Anterior cingulate cortex (tissue), 58 donors: ENCODE data around the gene SLC25A19.

Source experiments
- DNase-seq, 58 donors: peaks; one replicate each; lab custom pipeline; 2025; lab: John Stamatoyannopoulos, UW

The SLC25A19 gene

DNA sequence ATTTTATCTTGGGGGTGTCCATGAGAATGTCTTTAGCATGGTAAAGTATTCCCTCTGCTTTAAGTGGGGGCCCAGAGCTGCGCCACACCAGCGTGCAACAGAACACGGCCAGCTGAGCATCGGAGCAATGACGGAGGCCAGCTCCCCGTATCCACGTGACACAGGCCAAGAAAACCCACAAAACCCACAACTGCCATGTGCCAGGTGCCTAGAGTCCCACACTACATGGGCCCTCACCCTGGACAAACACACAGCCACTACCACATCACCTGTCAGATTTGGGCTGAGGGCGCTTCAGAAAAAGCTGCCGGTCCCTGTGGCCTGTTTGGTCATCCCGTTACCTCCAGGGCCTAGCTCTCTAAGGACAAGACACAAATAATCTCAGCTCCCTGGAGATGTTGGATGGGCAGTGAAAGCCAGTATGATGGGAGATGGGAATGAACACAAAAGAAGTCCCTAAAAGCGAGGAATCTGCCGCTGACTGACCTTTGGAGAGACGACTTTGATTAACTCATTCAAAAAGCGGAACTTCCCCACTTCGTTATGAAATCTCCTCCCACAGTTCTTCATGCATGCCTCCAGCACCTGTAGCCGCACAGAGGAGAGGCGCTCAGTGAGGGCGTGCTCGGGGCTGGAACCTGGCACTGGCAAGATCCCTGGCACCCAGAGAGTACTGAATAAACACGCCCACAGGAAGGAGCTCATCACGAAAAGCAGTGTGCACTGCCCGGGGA is 44.9 kb downstream of the SLC25A19 start:
- DNase-seq: peak in 1 of 58 donors; percentile 8

GRCh38 chr17:75242461-75243042 is 46.7 kb downstream of the SLC25A19 start:
- DNase-seq: no peak

- DNase-seq: no peak
These were observed 47.2 kb downstream of the SLC25A19 start for GRCh38 chr17:75241996-75242460.

DNA sequence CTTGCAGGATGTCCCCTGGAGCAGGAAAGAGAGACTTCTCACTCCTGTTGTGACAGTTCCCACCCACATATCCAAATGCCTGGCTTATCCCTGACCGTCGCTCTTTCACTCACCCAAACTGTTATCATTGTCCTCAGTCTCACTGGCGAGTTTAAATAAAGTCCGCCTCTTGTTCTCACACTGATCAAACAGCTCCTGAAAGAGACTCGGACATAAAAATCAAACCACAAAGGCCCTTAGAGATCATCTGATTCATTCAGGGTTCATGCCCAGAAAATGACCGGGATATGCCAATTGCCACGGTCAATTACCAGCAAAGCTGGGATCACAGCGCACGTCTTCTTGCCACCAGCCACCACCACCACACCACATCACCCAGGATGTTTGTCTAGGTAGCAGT is 47.7 kb downstream of the SLC25A19 start:
- no peak for DNase-seq

GRCh38 chr17:75241143-75241430 is 48.1 kb downstream of the SLC25A19 start:
- no peak for DNase-seq

GRCh38 chr17:75240394-75241142 is 48.7 kb downstream of the SLC25A19 start:
- peak in 20 of 58 donors; percentile 15 to 63 (median 32) for DNase-seq

DNA sequence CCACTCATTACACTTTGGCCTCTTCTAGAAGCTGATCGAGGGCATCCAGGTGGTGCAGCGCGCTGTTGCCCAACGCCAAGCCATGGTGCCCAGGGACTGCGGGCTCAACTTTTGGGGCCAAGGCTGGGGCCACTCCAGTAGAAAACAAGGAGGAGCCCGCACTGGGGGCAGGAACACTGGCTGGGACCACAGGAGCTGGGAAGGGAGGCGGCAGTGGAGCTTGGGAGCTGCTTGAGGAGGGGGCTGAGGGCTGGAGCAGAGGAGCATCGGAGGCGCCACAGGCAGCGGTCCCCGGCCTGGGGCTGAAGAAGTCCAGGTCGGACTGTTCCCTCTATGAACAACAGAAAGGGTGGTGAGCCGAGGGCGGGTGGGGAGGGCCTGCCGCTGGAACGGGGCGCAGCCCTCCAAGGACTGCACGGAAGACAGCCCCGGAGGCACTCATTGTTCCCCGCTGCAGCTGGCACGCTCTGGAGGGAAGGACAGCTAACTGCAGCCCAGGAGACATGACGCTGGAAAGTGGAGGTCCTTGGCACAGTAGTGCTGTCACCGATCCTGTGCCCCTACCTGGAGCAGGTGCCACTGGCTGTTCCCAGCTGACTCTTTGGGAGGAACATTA is 49.3 kb downstream of the SLC25A19 start:
- DNase-seq: no peak

DNA sequence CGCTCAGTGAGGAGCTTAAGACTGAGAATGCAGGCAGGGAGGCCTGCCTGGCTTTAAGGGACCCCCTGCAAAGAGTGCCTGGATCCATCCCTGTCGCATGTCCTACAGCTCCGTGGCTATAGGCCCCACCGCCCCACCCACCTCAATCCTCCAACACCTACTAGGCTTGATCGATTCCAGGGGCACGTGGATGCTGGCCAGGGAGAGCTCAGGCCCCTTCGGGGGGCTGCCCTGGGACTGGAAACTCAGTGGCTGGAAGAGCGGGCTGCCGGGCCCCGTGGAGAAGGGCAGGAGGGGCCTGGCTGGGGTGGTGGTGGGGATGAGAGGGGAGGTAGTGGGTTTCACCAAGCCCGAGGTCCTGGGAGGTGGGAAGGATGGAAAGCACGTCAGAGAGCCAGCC is 50.0 kb downstream of the SLC25A19 start:
- DNase-seq: no peak

DNA sequence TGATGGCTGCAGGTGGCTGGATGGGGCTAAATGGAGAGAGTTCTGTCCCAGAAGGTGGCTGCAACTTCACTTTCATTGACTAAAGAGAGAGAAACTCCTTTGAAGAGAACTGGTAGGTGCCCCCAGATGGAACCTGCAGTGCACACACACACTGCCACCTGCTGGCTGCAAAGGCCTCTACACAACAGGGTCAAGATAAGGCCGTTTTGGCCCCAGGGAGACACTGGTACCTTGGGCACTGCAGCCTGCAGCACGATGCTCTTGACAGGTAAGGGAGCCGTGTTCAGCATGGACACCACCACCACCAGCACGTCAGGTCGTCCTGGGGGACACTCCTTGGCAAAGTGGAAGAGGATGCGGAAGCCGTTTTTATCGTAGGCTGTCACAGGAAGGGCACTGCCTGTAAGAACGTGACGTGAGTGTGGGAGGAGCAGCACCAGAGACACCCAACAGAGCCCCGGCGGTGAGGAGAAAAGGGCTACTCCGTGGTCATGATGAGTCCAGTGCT is 50.5 kb downstream of the SLC25A19 start:
- peak in 32 of 58 donors; percentile 10 to 69 (median 33) for DNase-seq

- no peak for DNase-seq
These were observed 51.1 kb downstream of the SLC25A19 start for GRCh38 chr17:75238020-75238580.

DNA sequence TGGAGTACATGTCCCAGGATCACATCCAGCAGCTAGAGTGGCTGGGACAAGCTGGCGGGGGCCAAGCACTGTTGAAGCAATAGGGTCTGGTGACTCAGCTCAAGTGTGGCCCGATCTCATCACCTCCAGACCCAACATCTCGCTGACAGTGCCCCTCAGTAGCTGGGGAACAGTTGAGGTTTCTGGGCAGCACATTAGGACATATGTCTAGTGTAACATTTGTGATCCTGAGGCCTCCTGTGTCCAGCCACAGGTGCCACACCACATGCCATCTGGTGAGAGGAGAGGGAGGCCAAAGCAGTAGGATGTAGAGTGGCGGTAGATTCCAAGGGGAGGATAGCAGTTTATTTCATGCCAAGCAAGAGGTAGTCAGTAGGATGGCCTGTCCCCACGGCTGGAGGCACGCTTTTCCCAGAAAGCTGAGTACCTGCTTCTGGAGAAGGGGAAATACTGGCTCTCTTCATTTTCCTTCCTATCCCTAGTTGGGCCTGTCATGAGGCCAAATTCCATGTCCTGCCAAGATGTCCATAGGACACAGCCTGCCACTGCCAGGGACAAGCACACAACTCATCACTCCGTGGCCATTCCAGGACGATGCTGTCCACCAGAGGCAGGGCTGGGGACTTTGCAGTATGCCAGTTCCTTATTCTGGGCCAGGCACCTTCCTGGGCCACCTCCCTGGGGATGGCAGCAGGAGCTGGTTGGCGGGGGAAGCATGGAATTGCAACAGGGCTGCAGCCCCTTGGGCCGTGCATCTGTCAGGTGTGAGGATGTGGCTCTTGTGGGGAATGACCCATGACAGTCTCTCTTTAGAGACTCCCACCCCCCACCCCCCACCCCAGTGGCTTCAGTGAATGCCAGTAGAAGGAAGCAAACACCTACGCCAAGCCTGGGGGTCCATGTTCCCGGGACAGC is 51.9 kb downstream of the SLC25A19 start:
- no peak for DNase-seq

DNA sequence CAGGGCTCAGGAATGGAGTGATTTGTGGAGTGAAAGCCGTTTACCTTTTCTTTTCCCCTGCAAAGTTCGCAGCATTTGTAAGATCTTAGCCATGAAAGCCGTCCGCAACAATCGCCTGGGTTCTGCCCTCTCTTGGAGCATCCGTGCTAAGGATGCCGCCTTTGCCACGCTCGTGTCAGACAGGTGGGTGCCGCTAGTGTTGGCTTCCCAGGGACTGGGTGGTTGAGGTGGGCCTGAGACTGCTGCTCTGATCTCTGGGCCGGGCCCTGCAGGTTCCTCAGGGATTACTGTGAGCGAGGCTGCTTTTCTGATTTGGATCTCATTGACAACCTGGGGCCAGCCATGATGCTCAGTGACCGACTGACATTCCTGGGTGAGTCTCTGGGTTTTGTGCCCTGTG is 56.4 kb downstream of the SLC25A19 start:
- no peak for DNase-seq

DNA sequence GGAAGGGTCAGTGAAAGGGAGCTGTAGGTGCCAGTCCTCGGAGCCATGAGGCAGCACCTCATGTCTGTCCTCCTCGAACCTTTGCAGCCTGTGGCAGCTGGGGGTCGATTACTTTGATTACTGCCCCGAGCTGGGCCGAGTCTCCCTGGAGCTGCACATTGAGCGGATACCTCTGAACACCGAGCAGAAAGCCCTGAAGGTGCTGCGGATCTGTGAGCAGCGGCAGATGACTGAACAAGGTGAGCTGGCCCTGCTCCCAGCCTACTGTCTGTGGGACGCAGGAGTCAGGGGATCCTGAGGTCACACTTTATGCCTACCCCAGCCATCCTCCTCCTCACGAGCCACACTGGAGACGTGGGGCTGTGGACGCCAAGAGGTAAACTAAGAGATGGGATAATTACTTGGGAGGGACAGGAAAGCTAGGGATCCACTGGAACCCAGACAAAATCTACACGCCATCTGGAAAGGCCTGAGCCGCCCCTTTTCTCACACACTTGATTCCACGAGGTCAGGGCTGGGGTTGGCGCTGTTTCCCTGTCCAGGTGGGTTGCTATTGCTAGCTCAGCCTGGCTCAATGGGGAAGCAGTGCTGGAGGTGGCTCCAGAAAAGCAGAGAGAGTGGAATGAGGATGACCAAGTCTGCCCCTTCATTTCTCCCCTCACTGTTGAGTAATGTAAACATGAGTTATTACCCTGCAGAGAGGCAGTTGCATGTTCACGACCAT is 57.3 kb downstream of the SLC25A19 start:
- DNase-seq: no peak

- no peak for DNase-seq
These were observed 58.2 kb downstream of the SLC25A19 start for GRCh38 chr17:75231071-75231470.

DNA sequence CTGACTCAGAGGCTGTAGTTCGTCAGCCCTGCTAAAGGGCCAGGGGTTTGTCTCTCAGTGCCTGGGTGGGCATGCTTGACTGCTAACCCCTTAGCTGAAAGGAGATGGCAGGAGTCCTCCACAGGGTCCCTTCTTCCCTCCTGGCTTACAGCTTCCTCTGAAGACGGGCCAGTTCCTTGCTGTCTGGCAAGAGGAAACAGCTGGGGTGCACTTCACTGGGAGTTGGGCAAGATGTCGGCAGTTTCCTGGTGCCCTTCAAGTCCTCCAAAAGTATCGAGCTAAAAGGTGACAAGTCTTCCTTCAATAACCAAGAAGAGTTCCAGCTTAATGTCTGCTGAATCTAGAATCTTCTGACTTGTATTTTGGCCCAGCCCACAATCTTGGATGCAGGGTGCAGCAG is 60.4 kb downstream of the SLC25A19 start:
- no peak for DNase-seq

- DNase-seq: peak in 5 of 58 donors; percentile 14 to 36 (median 30)
These were observed 60.9 kb downstream of the SLC25A19 start for GRCh38 chr17:75228305-75228704.

GRCh38 chr17:75227729-75228128 is 61.5 kb downstream of the SLC25A19 start:
- no peak for DNase-seq

- DNase-seq: peak in 5 of 58 donors; percentile 18 to 64 (median 28)
These were observed 64.2 kb downstream of the SLC25A19 start for GRCh38 chr17:75225016-75225415.
